Endodermal cell (in vitro differentiated cells): ENCODE data around the gene FAM78A. TPM values are rescaled to one million over a fixed set of nuclear protein-coding genes. Genes with fewer than 3 reads are reported as not detected.
A peak's percentile ranks its signal among the peaks of the same experiment; 100 is the strongest.

Source experiments
- DNase-seq: peaks from one replicate; pipeline ENCODE4 v3.0.0-alpha.2; 2017
- H3K27ac ChIP-seq: 2 replicates; pipeline ENCODE4 v1.5.1; 2013; ENCODE audit warnings: mild to moderate bottlenecking, low read depth, low read length, moderate library complexity
- H3K27me3 ChIP-seq: 2 replicates; pipeline ENCODE4 v1.6.1; 2013; ENCODE audit warnings: mild to moderate bottlenecking, low read length, moderate library complexity; ENCODE audit not compliant: insufficient read depth, control insufficient read depth, poor library complexity, severe bottlenecking
- H3K36me3 ChIP-seq: 2 replicates; pipeline ENCODE4 v1.7.0; 2013; ENCODE audit warnings: mild to moderate bottlenecking, low read length, moderate library complexity; ENCODE audit not compliant: control insufficient read depth, insufficient read depth
- H3K4me1 ChIP-seq: one replicate; pipeline ENCODE4 v1.7.0; 2013; ENCODE audit warnings: low read length; ENCODE audit not compliant: control insufficient read depth, insufficient read depth
- H3K4me3 ChIP-seq: 2 replicates; pipeline ENCODE4 v1.5.1; 2013; ENCODE audit warnings: mild to moderate bottlenecking, low read length, moderate library complexity
- H3K9ac ChIP-seq: 2 replicates; pipeline ENCODE4 v1.6.1; 2013; ENCODE audit warnings: mild to moderate bottlenecking, low read length, moderate library complexity; ENCODE audit not compliant: poor library complexity, severe bottlenecking; ENCODE audit errors: extremely low read depth
- H3K9me3 ChIP-seq: 2 replicates; pipeline ENCODE4 v1.6.1; 2013; ENCODE audit warnings: mild to moderate bottlenecking, low read length, moderate library complexity; ENCODE audit not compliant: control insufficient read depth
- H3K27ac Mint-ChIP-seq: 2 replicates; pipeline ENCODE4 v1.8.0; 2020; ENCODE audit warnings: mixed read lengths
- H3K27me3 Mint-ChIP-seq: 2 replicates; pipeline ENCODE4 v1.8.0; 2021; ENCODE audit warnings: mild to moderate bottlenecking, mixed read lengths; ENCODE audit not compliant: insufficient read depth
- H3K36me3 Mint-ChIP-seq: 2 replicates; pipeline ENCODE4 v1.8.0; 2020; ENCODE audit warnings: low read depth, mixed read lengths
- H3K4me1 Mint-ChIP-seq: 2 replicates; pipeline ENCODE4 v1.8.0; 2020; ENCODE audit warnings: mixed read lengths
- H3K4me3 Mint-ChIP-seq: 2 replicates; pipeline ENCODE4 v1.8.0; 2020; ENCODE audit warnings: mild to moderate bottlenecking, moderate library complexity, mixed read lengths
- H3K9me3 Mint-ChIP-seq: 2 replicates; pipeline ENCODE4 v1.8.0; 2020; ENCODE audit warnings: mild to moderate bottlenecking, mixed read lengths
- CTCF ChIP-seq: fragments of 200-600 bp; sonication (generic); conservative IDR thresholded peaks from 2 replicates; pipeline ENCODE4 v1.5.0; 2021; ENCODE audit warnings: antibody characterized with exemption, mild to moderate bottlenecking
- WGBS, 2 experiments: methylation state at CpG; one replicate each; pipeline versions ENCODE4 v1.1.5 to v1.1.7; 2013; ENCODE audit warnings: missing lambda C conversion rate in 2 of 2, mixed read lengths in 1 of 2; ENCODE audit not compliant: insufficient coverage in 1 of 2, insufficient read length in 1 of 2; 5-methylcytosine and 5-hydroxymethylcytosine counted together
- total RNA-seq, 2 donors: library from RNA; stranded (reverse); fragmentation: NEBNext Ultra II Directional in 1 of 2; extraction: Animal tissue kit (Norgen Biotek cat#: 25700) in 1 of 2; gene quantifications; 2 replicates in 1 of 2; 3 replicates in 1 of 2; pipeline ENCODE4 v1.2.1, GENCODE V29; 2021

The FAM78A gene
- total RNA-seq, 2 donors from 2014 or later: 5.5 to 5.6 TPM

GRCh38 chr9:131299961-131300347, 23.6 kb upstream of the FAM78A start:
- H3K36me3 Mint-ChIP-seq: peaks cover 2% of the 10 kb centered on the region
- 70 to 90% methylated on average over 2 to 4 of the region's 5 CpGs for WGBS, 2 experiments
- no peak overlapping the region for H3K27ac ChIP-seq

GRCh38 chr9:131299346-131299960, 23.1 kb upstream of the FAM78A start:
- Mint-ChIP-seq H3K9me3 (no peaks in the 10 kb centered on the region), H3K4me3 (no peak overlapping the region), H3K36me3 (peaks cover 2% of the 10 kb centered on the region), H3K27me3 (no peaks in the 10 kb centered on the region), H3K27ac (no peak overlapping the region), H3K4me1 (no peaks in the 10 kb centered on the region)
- Histone ChIP-seq H3K27me3 (no peaks in the 10 kb centered on the region), H3K9ac (no peak overlapping the region), H3K27ac (no peak overlapping the region), H3K36me3 (no peaks in the 10 kb centered on the region), H3K4me3 (no peak overlapping the region), H3K9me3 (no peaks in the 10 kb centered on the region), H3K4me1 (no peaks in the 10 kb centered on the region)
- TF ChIP-seq CTCF: no peak
- DNase-seq: no peak
- WGBS, 2 experiments: 73 to 85% methylated on average over 10 to 22 of the region's 22 CpGs

More at GRCh38 chr9:131299961-131300347, 23.6 kb upstream of the FAM78A start:
- H3K9me3 Mint-ChIP-seq: no peaks in the 10 kb centered on the region
- no peak for DNase-seq
- H3K27ac Mint-ChIP-seq: no peak overlapping the region
- no peaks in the 10 kb centered on the region for H3K4me1 Mint-ChIP-seq
- H3K4me3 Mint-ChIP-seq: no peak overlapping the region
- H3K27me3 Mint-ChIP-seq: no peaks in the 10 kb centered on the region
- Histone ChIP-seq H3K4me3 (no peak overlapping the region), H3K9me3 (no peaks in the 10 kb centered on the region), H3K4me1 (no peaks in the 10 kb centered on the region), H3K9ac (no peak overlapping the region), H3K36me3 (no peaks in the 10 kb centered on the region), H3K27me3 (no peaks in the 10 kb centered on the region)
- no peak for TF ChIP-seq CTCF

- DNase-seq: no peak
Observed at GRCh38 chr9:131298816-131299215, 22.5 kb upstream of the FAM78A start.

More at GRCh38 chr9:131298816-131299215, 22.5 kb upstream of the FAM78A start:
- Mint-ChIP-seq H3K9me3 (no peaks in the 10 kb centered on the region), H3K4me3 (no peak overlapping the region), H3K27ac (no peak overlapping the region), H3K27me3 (no peaks in the 10 kb centered on the region), H3K36me3 (peaks cover 2% of the 10 kb centered on the region), H3K4me1 (no peaks in the 10 kb centered on the region)
- Histone ChIP-seq H3K9ac (no peak overlapping the region), H3K4me3 (no peak overlapping the region), H3K9me3 (no peaks in the 10 kb centered on the region), H3K36me3 (no peaks in the 10 kb centered on the region), H3K27ac (peak overlapping the region; percentile 57), H3K4me1 (no peaks in the 10 kb centered on the region), H3K27me3 (no peaks in the 10 kb centered on the region)
- 94 to 100% methylated on average over 7 to 12 of the region's 12 CpGs for WGBS, 2 experiments
- TF ChIP-seq CTCF: no peak
